Smooth muscle cell (in vitro differentiated cells): ENCODE results near the gene TAS2R43. TPM values are rescaled to one million over a fixed set of nuclear protein-coding genes. Genes with fewer than 3 reads are reported as not detected.

ENCODE experiments used
- DNase-seq: peaks from one replicate; lab custom pipeline; 2025; ENCODE audit not compliant: unreplicated experiment; lab: John Stamatoyannopoulos, UW
- H2AFZ ChIP-seq: fragments of 200-600 bp; sonication (generic); 2 replicates; pipeline ENCODE4 v1.6.0; 2016; ENCODE audit warnings: antibody characterized with exemption, low read depth, mild to moderate bottlenecking
- H3F3A ChIP-seq: fragments of 200-600 bp; sonication (generic); 2 replicates; pipeline ENCODE4 v1.6.0; 2017; ENCODE audit warnings: antibody characterized with exemption, low read depth
- H3K27ac ChIP-seq: fragments of 200-600 bp; sonication (generic); 2 replicates; pipeline ENCODE4 v1.5.1; 2016; ENCODE audit warnings: low read depth, mild to moderate bottlenecking
- H3K27me3 ChIP-seq: fragments of 200-600 bp; sonication (generic); 2 replicates; pipeline ENCODE4 v1.6.1; 2016; ENCODE audit warnings: low read depth, mild to moderate bottlenecking
- H3K36me3 ChIP-seq: fragments of 200-600 bp; sonication (generic); 2 replicates; pipeline ENCODE4 v1.5.1; 2016; ENCODE audit warnings: low read depth
- H3K4me1 ChIP-seq: fragments of 200-600 bp; sonication (generic); 2 replicates; pipeline ENCODE4 v1.5.1; 2016; ENCODE audit warnings: low read depth
- H3K4me2 ChIP-seq: fragments of 200-600 bp; sonication (generic); 2 replicates; pipeline ENCODE4 v1.6.0; 2016; ENCODE audit warnings: mild to moderate bottlenecking
- H3K4me3 ChIP-seq: fragments of 200-600 bp; sonication (generic); 2 replicates; pipeline ENCODE4 v1.5.1; 2016; ENCODE audit warnings: mild to moderate bottlenecking
- H3K79me2 ChIP-seq: fragments of 200-600 bp; sonication (generic); 2 replicates; pipeline ENCODE4 v1.6.0; 2016; ENCODE audit warnings: low read depth, mild to moderate bottlenecking
- H3K9ac ChIP-seq: fragments of 200-600 bp; sonication (generic); 2 replicates; pipeline ENCODE4 v1.6.0; 2016; ENCODE audit warnings: low read depth
- H3K9me3 ChIP-seq: fragments of 200-600 bp; sonication (generic); replicated peaks from 2 replicates; pipeline ENCODE4 v1.5.1; 2016; ENCODE audit warnings: low read depth
- H4K20me1 ChIP-seq: fragments of 200-600 bp; sonication (generic); 2 replicates; pipeline ENCODE4 v1.6.0; 2016; ENCODE audit warnings: low read depth
- CTCF ChIP-seq: fragments of 200-600 bp; sonication (generic); IDR thresholded peaks from 2 replicates; pipeline ENCODE4 v1.5.1; 2017; ENCODE audit warnings: borderline replicate concordance, mild to moderate bottlenecking, antibody characterized with exemption; ENCODE audit not compliant: insufficient read depth, poor library complexity, severe bottlenecking
- WGBS: methylation state at CpG from one replicate; pipeline ENCODE4 v1.1.7; 2016; ENCODE audit warnings: low lambda C conversion rate; 5-methylcytosine and 5-hydroxymethylcytosine counted together
- polyA plus RNA-seq: library from polyadenylated mRNA; unstranded; fragments of >200 nt; fragmentation: Nextera tagmentation; extraction: Ambion mirVana; gene quantifications from 2 replicates; pipeline ENCODE4 v1.2.1, GENCODE V29; 2016
- total RNA-seq: library from RNA; depleted of rRNA; stranded (reverse); fragments of >200 nt; gene quantifications from 2 replicates; pipeline ENCODE4 v1.2.3, GENCODE V29; 2014

Gene TAS2R43
- total and polyA plus RNA-seq, 2 experiments from 2014 or later, result 0.35 to 0.45 TPM

- no peak overlapping the region for H3K4me2 ChIP-seq
- 93% methylated on average over 5 of the region's 5 CpGs for WGBS
- no peak overlapping the region for H3K27ac ChIP-seq
- H4K20me1 ChIP-seq, result no peaks in the 10 kb centered on the region
- no peak overlapping the region for H3K4me3 ChIP-seq
- H3K9ac ChIP-seq, result no peak overlapping the region
- no peaks in the 10 kb centered on the region for H3K4me1 ChIP-seq
- H3K27me3 ChIP-seq, result no peaks in the 10 kb centered on the region
- H3K79me2 ChIP-seq, result no peaks in the 10 kb centered on the region
- no peaks in the 10 kb centered on the region for H3K9me3 ChIP-seq
- no peak for DNase-seq
- no peak overlapping the region for H2AFZ ChIP-seq
- H3K36me3 ChIP-seq, result no peaks in the 10 kb centered on the region
- no peaks in the 10 kb centered on the region for H3F3A ChIP-seq
- no peak for TF ChIP-seq CTCF
Observed at GRCh38 chr12:11089246-11089645, 2.9 kb downstream of the TAS2R43 start.

GRCh38 chr12:11085419-11085818 is 6.7 kb downstream of the TAS2R43 start:
- WGBS, result 98% methylated on average over 3 of the region's 3 CpGs
- DNase-seq, result no peak
- H3K27me3 ChIP-seq, result no peaks in the 10 kb centered on the region
- H3K79me2 ChIP-seq, result no peaks in the 10 kb centered on the region
- no peak overlapping the region for H2AFZ ChIP-seq
- no peaks in the 10 kb centered on the region for H4K20me1 ChIP-seq
- H3K9ac ChIP-seq, result no peak overlapping the region
- no peaks in the 10 kb centered on the region for H3K36me3 ChIP-seq
- H3K9me3 ChIP-seq, result no peaks in the 10 kb centered on the region
- no peak overlapping the region for H3K27ac ChIP-seq
- no peak for TF ChIP-seq CTCF
- H3K4me1 ChIP-seq, result no peaks in the 10 kb centered on the region
- H3K4me2 ChIP-seq, result no peak overlapping the region
- no peaks in the 10 kb centered on the region for H3F3A ChIP-seq
- no peak overlapping the region for H3K4me3 ChIP-seq

- Histone ChIP-seq H2AFZ (no peak overlapping the region), H3K27me3 (no peaks in the 10 kb centered on the region), H3K79me2 (no peaks in the 10 kb centered on the region), H3K9me3 (no peaks in the 10 kb centered on the region), H3K36me3 (no peaks in the 10 kb centered on the region), H3K4me3 (no peak overlapping the region), H3K4me1 (no peaks in the 10 kb centered on the region), H3K27ac (no peak overlapping the region), H3K4me2 (no peak overlapping the region), H4K20me1 (no peaks in the 10 kb centered on the region), H3K9ac (no peak overlapping the region), H3F3A (no peaks in the 10 kb centered on the region)
- DNase-seq, result no peak
- whole genome bisulfite sequencing, result 95% methylated on average over 2 of the region's 2 CpGs
- no peak for TF ChIP-seq CTCF
Observed at GRCh38 chr12:11081987-11082386, 10.1 kb downstream of the TAS2R43 start.

GRCh38 chr12:11078246-11078645 is 13.9 kb downstream of the TAS2R43 start:
- Histone ChIP-seq H3K4me3 (no peak overlapping the region), H4K20me1 (no peaks in the 10 kb centered on the region), H3K79me2 (no peaks in the 10 kb centered on the region), H3K9me3 (no peaks in the 10 kb centered on the region), H3K4me2 (no peak overlapping the region), H3K36me3 (no peaks in the 10 kb centered on the region), H3K27me3 (no peaks in the 10 kb centered on the region), H3F3A (no peaks in the 10 kb centered on the region), H3K4me1 (no peaks in the 10 kb centered on the region), H3K9ac (no peak overlapping the region), H3K27ac (no peak overlapping the region), H2AFZ (no peak overlapping the region)
- no peak for TF ChIP-seq CTCF
- WGBS, result 94% methylated on average over 1 of the region's 1 CpG
- DNase-seq, result no peak
